PC-9 (cell line): Measurements from ENCODE around the gene C6orf141.

ENCODE experiments used
- EZH2 ChIP-seq: fragments of 200-600 bp; sonication (generic); IDR thresholded peaks from 2 replicates; pipeline ENCODE4 v1.8.0; 2017; ENCODE audit warnings: antibody characterized with exemption, low read depth
- TF ChIP-seq, protein P1 (sequence below): fragments of 200-600 bp; sonication (generic); conservative IDR thresholded peaks from 2 replicates; pipeline ENCODE4 v1.6.1; 2017; ENCODE audit warnings: mixed run types, antibody characterized with exemption, mild to moderate bottlenecking, moderate library complexity

DNA sequence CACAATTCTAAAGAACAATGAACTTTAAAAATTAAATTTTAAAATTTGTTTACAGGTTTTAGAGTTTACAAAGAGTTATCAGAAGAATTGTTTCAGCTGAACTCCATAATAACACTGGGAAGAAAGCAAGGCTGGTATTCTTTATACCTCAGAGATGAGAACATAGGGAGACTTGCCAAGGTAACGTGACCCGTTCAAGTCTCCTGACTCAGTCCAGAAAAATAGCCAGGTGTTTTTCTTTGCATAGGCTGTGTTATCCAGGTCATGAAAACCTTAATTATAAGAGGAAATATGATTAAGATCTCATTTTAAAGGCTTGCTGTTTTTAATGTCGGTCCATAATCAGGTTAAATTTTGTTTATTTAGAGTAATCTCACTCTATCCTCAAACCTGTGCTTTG, 8.5 kb upstream of the C6orf141 start:
- TF ChIP-seq, protein P1, sequence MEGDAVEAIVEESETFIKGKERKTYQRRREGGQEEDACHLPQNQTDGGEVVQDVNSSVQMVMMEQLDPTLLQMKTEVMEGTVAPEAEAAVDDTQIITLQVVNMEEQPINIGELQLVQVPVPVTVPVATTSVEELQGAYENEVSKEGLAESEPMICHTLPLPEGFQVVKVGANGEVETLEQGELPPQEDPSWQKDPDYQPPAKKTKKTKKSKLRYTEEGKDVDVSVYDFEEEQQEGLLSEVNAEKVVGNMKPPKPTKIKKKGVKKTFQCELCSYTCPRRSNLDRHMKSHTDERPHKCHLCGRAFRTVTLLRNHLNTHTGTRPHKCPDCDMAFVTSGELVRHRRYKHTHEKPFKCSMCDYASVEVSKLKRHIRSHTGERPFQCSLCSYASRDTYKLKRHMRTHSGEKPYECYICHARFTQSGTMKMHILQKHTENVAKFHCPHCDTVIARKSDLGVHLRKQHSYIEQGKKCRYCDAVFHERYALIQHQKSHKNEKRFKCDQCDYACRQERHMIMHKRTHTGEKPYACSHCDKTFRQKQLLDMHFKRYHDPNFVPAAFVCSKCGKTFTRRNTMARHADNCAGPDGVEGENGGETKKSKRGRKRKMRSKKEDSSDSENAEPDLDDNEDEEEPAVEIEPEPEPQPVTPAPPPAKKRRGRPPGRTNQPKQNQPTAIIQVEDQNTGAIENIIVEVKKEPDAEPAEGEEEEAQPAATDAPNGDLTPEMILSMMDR: no peak
- no peak for TF ChIP-seq EZH2
